ENCODE measurements around the gene GALNT2.

- TF ChIP-seq, protein P1, sequence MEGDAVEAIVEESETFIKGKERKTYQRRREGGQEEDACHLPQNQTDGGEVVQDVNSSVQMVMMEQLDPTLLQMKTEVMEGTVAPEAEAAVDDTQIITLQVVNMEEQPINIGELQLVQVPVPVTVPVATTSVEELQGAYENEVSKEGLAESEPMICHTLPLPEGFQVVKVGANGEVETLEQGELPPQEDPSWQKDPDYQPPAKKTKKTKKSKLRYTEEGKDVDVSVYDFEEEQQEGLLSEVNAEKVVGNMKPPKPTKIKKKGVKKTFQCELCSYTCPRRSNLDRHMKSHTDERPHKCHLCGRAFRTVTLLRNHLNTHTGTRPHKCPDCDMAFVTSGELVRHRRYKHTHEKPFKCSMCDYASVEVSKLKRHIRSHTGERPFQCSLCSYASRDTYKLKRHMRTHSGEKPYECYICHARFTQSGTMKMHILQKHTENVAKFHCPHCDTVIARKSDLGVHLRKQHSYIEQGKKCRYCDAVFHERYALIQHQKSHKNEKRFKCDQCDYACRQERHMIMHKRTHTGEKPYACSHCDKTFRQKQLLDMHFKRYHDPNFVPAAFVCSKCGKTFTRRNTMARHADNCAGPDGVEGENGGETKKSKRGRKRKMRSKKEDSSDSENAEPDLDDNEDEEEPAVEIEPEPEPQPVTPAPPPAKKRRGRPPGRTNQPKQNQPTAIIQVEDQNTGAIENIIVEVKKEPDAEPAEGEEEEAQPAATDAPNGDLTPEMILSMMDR (conservative IDR thresholded peaks at IDR 0.05; ENCODE audit: low read depth, low read length): no peak
- TF ChIP-seq MAZ (IDR thresholded peaks at IDR 0.05; ENCODE audit: borderline replicate concordance, low read depth, low read length) (no peak), POLR2A (IDR thresholded peaks at IDR 0.05; ENCODE audit: low read depth, low read length) (no peak), CEBPB (IDR thresholded peaks at IDR 0.05; ENCODE audit: low read depth, low read length) (no peak), MAFK (IDR thresholded peaks at IDR 0.05; ENCODE audit: low read depth, low read length) (no peak), RAD21 (IDR thresholded peaks at IDR 0.05; ENCODE audit: low read length) (no peak), MXI1 (IDR thresholded peaks at IDR 0.05; ENCODE audit: borderline replicate concordance, low read depth, low read length) (no peak), USF2 (IDR thresholded peaks at IDR 0.05; ENCODE audit: low read depth, low read length) (no peak)
Measured at GRCh38 chr1:230082211-230082610, 15.2 kb downstream of the GALNT2 start.

Measured in IMR-90 (cell line).